Left lobe of liver (tissue), 2 donors: Measurements from ENCODE around the gene SLC26A5. TPM values are rescaled to one million over a fixed set of nuclear protein-coding genes. Genes with fewer than 3 reads are reported as not detected.
"Not testable (repeated sequence)": the region's sequence is repeated elsewhere in the genome, so short reads cannot be mapped to it uniquely, and the experiment has no call there.

Source experiments
- ATAC-seq: fragments of 200-7000 bp; cut with Tn5 transposase; one replicate; pipeline ENCODE4 v1.9.1; 2020; ENCODE audit warnings: mild to moderate bottlenecking, moderate library complexity
- DNase-seq: peaks from one replicate; pipeline ENCODE4 v3.0.0-alpha.2; 2020; ENCODE audit warnings: low spot score
- total RNA-seq: library from RNA; stranded (reverse); gene quantifications from one replicate; pipeline ENCODE4 v1.2.1, GENCODE V29; 2021
- donor health status: DM: no; HTN: no; CAD: no; lungs with moderate emphysema.
- donor health status: DM: no; HTN: yes; CAD: no.

The SLC26A5 gene
- total RNA-seq, 1 donor from 2014 or later: 0.33 TPM

- not testable (repeated sequence) for DNase-seq, ATAC-seq
These were observed 40.0 kb downstream of the SLC26A5 start for GRCh38 chr7:103405789-103406613.

- not testable (repeated sequence) for ATAC-seq, DNase-seq
These were observed 46.3 kb downstream of the SLC26A5 start for GRCh38 chr7:103399687-103400086.

- DNase-seq (no peak), ATAC-seq (no peak)
These were observed 47.4 kb downstream of the SLC26A5 start for GRCh38 chr7:103398483-103399127.

- ATAC-seq (no peak), DNase-seq (no peak)
These were observed 49.5 kb downstream of the SLC26A5 start for GRCh38 chr7:103396471-103396870.

- DNase-seq (no peak), ATAC-seq (no peak)
These were observed 50.9 kb downstream of the SLC26A5 start for GRCh38 chr7:103395071-103395470.

- DNase-seq (no peak), ATAC-seq (no peak)
These were observed 51.4 kb downstream of the SLC26A5 start for GRCh38 chr7:103394566-103394965.

- ATAC-seq (no peak), DNase-seq (no peak)
These were observed 54.0 kb downstream of the SLC26A5 start for GRCh38 chr7:103391976-103392375.

- ATAC-seq (no peak), DNase-seq (no peak)
These were observed 54.9 kb downstream of the SLC26A5 start for GRCh38 chr7:103391150-103391549.

- ATAC-seq (peak; percentile 14), DNase-seq (no peak)
These were observed 56.7 kb downstream of the SLC26A5 start for GRCh38 chr7:103389263-103389662.

- DNase-seq: peak; percentile 75
- ATAC-seq: peak; percentile 97
These were observed 57.4 kb downstream of the SLC26A5 start for GRCh38 chr7:103388469-103389140.

GRCh38 chr7:103387242-103387641 lies 58.8 kb downstream of the SLC26A5 start:
- DNase-seq (no peak), ATAC-seq (no peak)

GRCh38 chr7:103382032-103382402 lies 64.0 kb downstream of the SLC26A5 start:
- DNase-seq (no peak), ATAC-seq (no peak)

- DNase-seq (no peak), ATAC-seq (no peak)
These were observed 64.6 kb downstream of the SLC26A5 start for GRCh38 chr7:103381280-103382031.

- ATAC-seq (no peak), DNase-seq (no peak)
These were observed 65.4 kb downstream of the SLC26A5 start for GRCh38 chr7:103380395-103381191.

- DNase-seq: no peak
- ATAC-seq: no peak
These were observed 66.6 kb downstream of the SLC26A5 start for GRCh38 chr7:103379270-103379975.

GRCh38 chr7:103373866-103374643 lies 72.0 kb downstream of the SLC26A5 start:
- DNase-seq (no peak), ATAC-seq (no peak)

GRCh38 chr7:103369432-103369831 lies 76.6 kb downstream of the SLC26A5 start:
- ATAC-seq (no peak), DNase-seq (no peak)

GRCh38 chr7:103349805-103350204 lies 96.2 kb downstream of the SLC26A5 start:
- ATAC-seq (no peak), DNase-seq (no peak)

- ATAC-seq: no peak
- DNase-seq: no peak
These were observed 97.0 kb downstream of the SLC26A5 start for GRCh38 chr7:103348959-103349358.
